ENCODE results near the gene TAS2R43.
"Not testable (repeated sequence)": the region's sequence is repeated elsewhere in the genome, so short reads cannot be mapped to it uniquely, and the experiment has no call there.

The TAS2R43 gene

DNA sequence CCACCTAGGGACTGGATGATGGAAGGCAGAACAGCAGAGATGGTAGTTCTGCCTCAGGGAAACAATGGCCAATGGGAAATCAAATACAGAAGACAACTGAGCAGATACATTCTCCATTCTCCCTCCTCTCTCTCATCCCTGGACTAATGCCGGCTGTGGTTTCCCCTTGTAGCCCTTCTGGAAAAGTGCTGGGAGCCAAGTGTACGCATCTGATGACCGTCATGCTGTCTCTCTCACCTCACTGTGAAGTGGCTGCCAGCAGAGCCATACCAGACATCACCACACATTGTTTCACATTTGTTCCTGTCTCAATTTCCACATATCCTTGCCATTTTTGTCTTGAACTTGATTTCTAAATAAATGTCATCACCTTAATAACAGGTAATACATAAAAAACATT, 33.1 kb downstream of the TAS2R43 start:
- no peak for DNase-seq

DNA sequence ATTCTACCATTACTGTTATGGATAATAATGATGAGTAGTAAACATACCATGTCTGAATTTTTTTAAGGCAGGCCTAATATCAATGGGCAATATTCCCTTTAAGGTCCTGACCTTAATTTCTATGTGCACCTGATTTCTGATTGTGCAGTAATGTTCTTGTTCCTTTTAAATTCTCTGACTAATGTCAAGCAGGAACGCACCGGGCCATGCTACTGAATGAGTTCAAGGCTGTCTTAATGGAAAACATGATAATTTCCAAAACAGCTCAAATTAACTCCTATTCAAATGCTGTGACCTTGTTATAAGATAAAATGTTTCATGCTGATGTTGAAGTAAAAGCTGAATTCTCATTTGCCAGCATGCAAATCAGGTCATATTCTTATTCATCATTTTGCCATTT, 36.8 kb downstream of the TAS2R43 start:
- DNase-seq, result no peak

DNA sequence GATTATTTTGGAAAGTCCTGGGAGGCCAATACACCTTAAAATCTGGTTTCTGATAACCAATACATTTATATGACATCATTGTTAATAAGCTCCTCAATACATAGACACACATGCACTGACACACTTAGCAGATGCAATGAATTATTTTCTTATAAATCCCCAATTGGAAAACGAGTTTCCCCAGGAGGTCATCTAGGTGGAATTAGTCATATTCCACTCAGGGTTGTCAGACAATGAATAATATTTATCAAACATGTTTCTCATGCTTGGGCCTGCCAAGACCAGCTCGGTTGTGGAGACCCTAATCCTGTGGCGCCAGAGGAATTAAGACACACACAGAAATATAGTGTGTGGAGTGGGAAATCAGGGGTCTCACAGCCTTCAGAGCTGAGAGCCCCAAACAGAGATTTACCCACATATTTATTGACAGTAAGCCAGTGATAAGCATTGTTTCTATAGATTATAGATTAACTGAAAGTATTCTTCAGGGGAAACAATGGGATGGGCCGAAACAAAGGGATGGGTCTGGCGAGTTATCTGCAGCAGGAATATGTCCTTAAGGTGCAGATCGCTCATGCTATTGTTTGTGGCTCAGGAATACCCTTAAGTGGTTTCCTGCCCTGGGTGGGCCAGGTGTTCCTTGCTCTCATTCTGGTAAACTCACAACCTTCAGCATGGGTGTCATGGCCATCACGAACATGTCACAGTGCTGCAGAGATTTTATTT, 42.1 kb downstream of the TAS2R43 start:
- not testable (repeated sequence) for DNase-seq

DNA sequence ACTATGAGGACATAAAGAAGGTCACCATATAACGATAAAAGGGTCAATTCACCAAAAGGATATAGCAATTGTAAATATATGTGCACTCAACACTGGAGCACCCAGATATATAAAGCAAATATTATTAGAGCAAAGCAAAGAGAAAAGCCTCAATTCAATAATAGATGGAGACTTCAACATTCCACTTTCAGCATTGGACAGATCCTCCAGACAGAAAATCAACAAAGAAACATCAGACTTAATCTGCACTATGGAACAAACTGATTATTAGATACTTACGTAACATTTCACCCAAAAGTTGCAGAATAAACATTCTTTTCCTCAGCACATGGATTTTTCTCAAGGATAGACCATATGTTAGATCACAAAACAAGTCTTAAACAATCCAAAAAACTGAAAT, 50.7 kb downstream of the TAS2R43 start:
- not testable (repeated sequence) for DNase-seq

Data from activated naive CD4-positive, alpha-beta T cell treated with anti-CD3 and anti-CD28 coated beads, Interleukin-2, amount 50 U/mL, for 16 hours (primary cell).